Heart left ventricle (tissue), 16 donors: ENCODE data around the gene CNTN5. TPM values are rescaled to one million over a fixed set of nuclear protein-coding genes. Genes with fewer than 3 reads are reported as not detected.

Source experiments
- ATAC-seq, 4 donors: fragments of 200-7000 bp; cut with Tn5 transposase; one replicate each; pipeline ENCODE4 v1.9.1; 2020 to 2022; ENCODE audit warnings: moderate library complexity in 4 of 4, mild to moderate bottlenecking in 3 of 4, moderate number of reproducible peaks in 1 of 4
- DNase-seq, 5 donors: peaks; one replicate each; pipeline ENCODE4 v3.0.0-alpha.2; 2020
- H3K27ac ChIP-seq, 12 donors: fragments of 200-600 bp; sonication (generic) in 4 of 12; one replicate each; pipeline versions ENCODE4 v1.5.0 to v1.8.0; 2016 to 2022; ENCODE audit warnings: mild to moderate bottlenecking in 2 of 12
- H3K27me3 ChIP-seq, 9 donors: fragments of 200-600 bp; sonication (generic) in 2 of 9; one replicate each; pipeline versions ENCODE4 v1.5.1 to v1.8.0; 2016 to 2022; ENCODE audit warnings: mild to moderate bottlenecking in 3 of 9
- H3K36me3 ChIP-seq, 9 donors: fragments of 200-600 bp; sonication (generic) in 2 of 9; one replicate each; pipeline versions ENCODE4 v1.5.0 to v1.8.0; 2018 to 2022; ENCODE audit warnings: mild to moderate bottlenecking in 2 of 9
- H3K4me1 ChIP-seq, 12 donors: fragments of 200-600 bp; sonication (generic) in 4 of 12; one replicate each; pipeline versions ENCODE4 v1.5.0 to v1.8.0; 2016 to 2022; ENCODE audit warnings: mild to moderate bottlenecking in 3 of 12
- H3K4me3 ChIP-seq, 12 donors: fragments of 200-600 bp; sonication (generic) in 4 of 12; one replicate each; pipeline versions ENCODE4 v1.5.0 to v1.8.0; 2017 to 2022; ENCODE audit warnings: mild to moderate bottlenecking in 9 of 12, moderate library complexity in 4 of 12
- H3K9me3 ChIP-seq, 12 donors: fragments of 200-600 bp; sonication (generic) in 4 of 12; one replicate each; pipeline versions ENCODE4 v1.5.0 to v1.8.0; 2016 to 2022; ENCODE audit warnings: mild to moderate bottlenecking in 1 of 12
- POLR2A ChIP-seq, 2 donors: fragments of 450-650 bp; IDR thresholded peaks; one replicate each; pipeline ENCODE4 v1.6.1; 2017; ENCODE audit warnings: antibody characterized with exemption in 2 of 2, mild to moderate bottlenecking in 2 of 2, moderate library complexity in 2 of 2
- WGBS, 4 donors: extraction: QIAGEN DNeasy Blood & Tissue Kit in 2 of 4; methylation state at CpG; one replicate each; pipeline versions ENCODE4 v1.1.5 to v1.1.7; 2013 to 2018; 5-methylcytosine and 5-hydroxymethylcytosine counted together
- intact Hi-C, 10 donors: fragments of 100-400 bp; cut with DNase I; formaldehyde crosslinking; loops; one replicate each; pipeline versions ENCODE4 v1.11.1 to v1.14.2; 2022
- polyA plus RNA-seq, 2 donors: library from polyadenylated mRNA; stranded (reverse); fragments of 200-250 nt; gene quantifications; one replicate each; pipeline ENCODE4 v1.2.3, GENCODE V29; 2013
- total RNA-seq, 9 donors: library from RNA; depleted of rRNA in 2 of 9; stranded (reverse); fragments of >200 nt in 2 of 9; fragmentation: NEBNext Ultra II Directional in 3 of 9; extraction: Animal tissue kit (Norgen Biotek cat#: 25700) in 3 of 9; gene quantifications; one replicate each; pipeline versions ENCODE4 v1.1.0 to v1.2.4, GENCODE V29; 2016 to 2023
- TF ChIP-seq, protein P1 (sequence below), 12 donors: fragments of 200-600 bp; sonication (generic) in 4 of 12; IDR thresholded peaks; one replicate each; pipeline versions ENCODE4 v1.5.0 to v1.8.0; 2018 to 2022; ENCODE audit warnings: antibody characterized with exemption in 12 of 12, mild to moderate bottlenecking in 5 of 12
- donor health status: ischemic (EF 13 %, LVEDD 7.1; RV severe dilation, severe dysfunction).
- donor health status: healthy with polysubstance abuse.
- donor health status: DM: no; HTN: yes; CAD: no.
- donor health status: DM: no; HTN: no; CAD: no.
- donor health status: ischemic (EF 25% LVEDD 6.9; RV normal size, moderate dysfunction).
- donor health status: ischemic (EF 25% LVEDD 5.7; RV mildly dilated, moderate dysfunction).
- donor health status: healthy.
- donor health status: DM: yes; HTN: yes; CAD: no.
- donor health status: ischemic (EF 35%, LVEDD 5.7; RV mildly dilated, moderate dysfunction).
- donor health status: nonischemic (EF 11% LVEDD 7.7; RV severe dilation, severe dysfunction).
- donor health status: DM: yes; HTN: yes; CAD: no.
- donor health status: PGD.
- donor health status: ischemic (EF 29% LVEDD 5.4; RV normal size, mild dysfunction).
- donor health status: nonischemic (EF 23%, LVEDD 6.1; RV moderate dilation, normal function).

Gene CNTN5
- total and polyA plus RNA-seq, 11 donors: 0.11 to 0.16 TPM; not detected in 9

- Histone ChIP-seq H3K9me3 (peaks cover 0 to 13% (median 0%) of the 10 kb centered on the region in 12 donors), H3K27ac (no peak overlapping the region), H3K36me3 (no peaks in the 10 kb centered on the region), H3K4me3 (no peak overlapping the region), H3K4me1 (no peaks in the 10 kb centered on the region), H3K27me3 (no peaks in the 10 kb centered on the region)
- DNase-seq: no peak
- no peak for ATAC-seq
- TF ChIP-seq, protein P1, sequence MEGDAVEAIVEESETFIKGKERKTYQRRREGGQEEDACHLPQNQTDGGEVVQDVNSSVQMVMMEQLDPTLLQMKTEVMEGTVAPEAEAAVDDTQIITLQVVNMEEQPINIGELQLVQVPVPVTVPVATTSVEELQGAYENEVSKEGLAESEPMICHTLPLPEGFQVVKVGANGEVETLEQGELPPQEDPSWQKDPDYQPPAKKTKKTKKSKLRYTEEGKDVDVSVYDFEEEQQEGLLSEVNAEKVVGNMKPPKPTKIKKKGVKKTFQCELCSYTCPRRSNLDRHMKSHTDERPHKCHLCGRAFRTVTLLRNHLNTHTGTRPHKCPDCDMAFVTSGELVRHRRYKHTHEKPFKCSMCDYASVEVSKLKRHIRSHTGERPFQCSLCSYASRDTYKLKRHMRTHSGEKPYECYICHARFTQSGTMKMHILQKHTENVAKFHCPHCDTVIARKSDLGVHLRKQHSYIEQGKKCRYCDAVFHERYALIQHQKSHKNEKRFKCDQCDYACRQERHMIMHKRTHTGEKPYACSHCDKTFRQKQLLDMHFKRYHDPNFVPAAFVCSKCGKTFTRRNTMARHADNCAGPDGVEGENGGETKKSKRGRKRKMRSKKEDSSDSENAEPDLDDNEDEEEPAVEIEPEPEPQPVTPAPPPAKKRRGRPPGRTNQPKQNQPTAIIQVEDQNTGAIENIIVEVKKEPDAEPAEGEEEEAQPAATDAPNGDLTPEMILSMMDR (IDR thresholded peaks at IDR 0.05): no peak
- TF ChIP-seq POLR2A (IDR thresholded peaks at IDR 0.05): no peak
- WGBS, 4 donors: 66 to 74% (median 71%) methylated on average over 4 of the region's 4 CpGs
- intact Hi-C loops: no loop called here
These were observed 1338.5 kb downstream of the CNTN5 start for GRCh38 chr11:100359281-100359680.

DNA sequence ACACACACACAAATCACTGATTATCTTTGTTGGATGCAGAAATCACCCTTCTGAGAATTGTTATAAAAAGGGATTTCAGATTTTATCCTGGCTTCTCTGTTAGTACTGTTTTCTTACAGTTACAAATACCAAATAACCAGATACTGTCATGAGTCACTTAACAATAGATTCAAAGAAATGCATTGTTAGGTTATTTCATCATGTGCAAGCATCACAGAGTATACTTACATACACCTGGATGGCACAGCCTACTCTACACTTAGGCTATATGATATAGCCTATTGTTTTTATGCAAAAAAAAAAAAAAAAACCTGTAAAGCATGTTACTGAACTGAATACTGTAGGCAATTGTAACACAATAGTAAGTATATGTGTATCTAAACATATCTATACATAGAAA is 1347.1 kb downstream of the CNTN5 start:
- intact Hi-C loops: no loop called here
- no peak for DNase-seq
- H3K4me1 ChIP-seq: no peaks in the 10 kb centered on the region

GRCh38 chr11:100383357-100383865 is 1362.7 kb downstream of the CNTN5 start:
- Histone ChIP-seq H3K4me1 (no peaks in the 10 kb centered on the region), H3K4me3 (no peak overlapping the region), H3K27me3 (no peaks in the 10 kb centered on the region), H3K9me3 (peaks cover 0 to 14% (median 0%) of the 10 kb centered on the region in 12 donors), H3K36me3 (no peaks in the 10 kb centered on the region), H3K27ac (no peak overlapping the region)
- intact Hi-C loops: no loop called here
- DNase-seq: no peak
- 44 to 56% (median 48%) methylated on average over 5 to 7 of the region's 7 CpGs for WGBS, 4 donors
- ATAC-seq: peak in 1 of 4 donors; percentile 22
- no peak for TF ChIP-seq POLR2A (IDR thresholded peaks at IDR 0.05)
- TF ChIP-seq, protein P1 (IDR thresholded peaks at IDR 0.05): no peak

More for the DNA sequence above, 1347.1 kb downstream of the CNTN5 start:
- Histone ChIP-seq H3K4me3 (no peak overlapping the region), H3K27me3 (no peaks in the 10 kb centered on the region), H3K36me3 (no peaks in the 10 kb centered on the region), H3K27ac (no peak overlapping the region), H3K9me3 (peaks cover 0 to 26% (median 9%) of the 10 kb centered on the region in 12 donors)
- no peak for ATAC-seq
- no peak for TF ChIP-seq POLR2A (IDR thresholded peaks at IDR 0.05)
- TF ChIP-seq, protein P1 (IDR thresholded peaks at IDR 0.05): no peak

DNA sequence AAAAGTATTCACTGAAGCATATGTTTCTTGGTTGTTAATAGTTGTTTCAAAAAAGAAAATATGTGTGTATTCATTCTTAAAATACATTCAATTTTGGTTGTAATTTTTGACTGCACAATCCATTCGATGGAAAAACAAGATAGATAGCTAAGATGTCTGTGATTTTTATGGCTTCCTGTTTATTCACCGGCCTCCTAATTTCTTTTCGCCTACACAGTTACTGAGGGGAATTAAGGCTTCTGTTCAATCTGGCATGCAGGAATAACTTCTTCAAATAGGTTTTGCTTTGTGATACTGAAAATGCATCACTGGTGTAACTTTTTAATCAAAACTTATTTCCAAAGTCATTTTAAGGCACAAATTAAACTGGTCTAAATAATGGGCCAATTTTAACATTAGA is 1375.5 kb downstream of the CNTN5 start:
- DNase-seq: no peak

More for the DNA sequence above, 1375.5 kb downstream of the CNTN5 start:
- TF ChIP-seq POLR2A (IDR thresholded peaks at IDR 0.05): no peak
- TF ChIP-seq, protein P1 (IDR thresholded peaks at IDR 0.05): no peak
- Histone ChIP-seq H3K27me3 (no peaks in the 10 kb centered on the region), H3K4me3 (no peak overlapping the region), H3K27ac (no peak overlapping the region), H3K9me3 (peaks cover 0 to 6% (median 0%) of the 10 kb centered on the region in 12 donors), H3K36me3 (no peaks in the 10 kb centered on the region), H3K4me1 (no peaks in the 10 kb centered on the region)
- intact Hi-C loops: no loop called here
- 57 to 73% (median 68%) methylated on average over 3 of the region's 3 CpGs for WGBS, 4 donors
- ATAC-seq: no peak
